GM12878 (cell line): ENCODE measurements around the gene CD58. TPM values are rescaled to one million over a fixed set of nuclear protein-coding genes. Genes with fewer than 3 reads are reported as not detected.

Source experiments
- ATAC-seq: fragments of 200-7000 bp; cut with Tn5 transposase; 3 replicates; pipeline ENCODE4 v1.9.1; 2020; ENCODE audit warnings: mild to moderate bottlenecking, moderate library complexity
- BruUV-seq: library from RNA; stranded (reverse); fragments of 400-500 nt; replicated peaks from 2 replicates; lab custom pipeline; 2021; lab: Mats Ljungman, UMichigan
- CTCF ChIA-PET: fragments of 300-600 bp; sonication (Branson Sonifier 250); formaldehyde crosslinking; extraction: SDS; loops from one replicate; lab custom pipeline; 2021; ENCODE audit warnings: inconsistent platforms; lab: Yijun Ruan, JAX
- POLR2A ChIA-PET: fragments of 350-600 bp; formaldehyde crosslinking; extraction: SDS; loops from one replicate; lab custom pipeline; 2021; ENCODE audit warnings: inconsistent platforms; lab: Charles Lee
- RAD21 ChIA-PET: fragments of 300-600 bp; sonication (Branson Sonifier 250); formaldehyde crosslinking; loops from one replicate; lab custom pipeline; 2023; ENCODE audit warnings: antibody characterized with exemption; ENCODE audit not compliant: unreplicated experiment; lab: Charles Lee
- SMC1A ChIA-PET: fragments of 300-600 bp; sonication (Branson Sonifier 250); formaldehyde crosslinking; loops from one replicate; lab custom pipeline; 2023; ENCODE audit not compliant: unreplicated experiment, uncharacterized antibody; lab: Charles Lee
- DNase-seq: peaks from one replicate; pipeline ENCODE4 v3.0.0-alpha.2; 2011; ENCODE audit warnings: low read depth, low spot score
- FAIRE-seq: peaks from 3 replicates; lab custom pipeline; 2011; peaks lifted over from hg19 to GRCh38; lab: Jason Lieb, UNC
- H2AFZ ChIP-seq: 2 replicates; pipeline ENCODE4 v1.6.0; 2011; ENCODE audit warnings: low read depth, low read length, control low read depth; ENCODE audit not compliant: control insufficient read depth
- H3K27ac ChIP-seq: 2 replicates; pipeline ENCODE4 v1.5.1; 2011; ENCODE audit warnings: control low read depth; ENCODE audit not compliant: control insufficient read depth, insufficient read depth
- H3K27me3 ChIP-seq, 2 experiments: replicated peaks in 1 of 2; 2 replicates each; pipeline versions ENCODE4 v1.6.0 to v1.6.1; 2011; ENCODE audit warnings: low read length in 1 of 2; ENCODE audit not compliant: control insufficient read depth in 2 of 2, insufficient read depth in 2 of 2
- H3K36me3 ChIP-seq, 2 experiments: 2 replicates each; pipeline ENCODE4 v1.5.1; 2011; ENCODE audit warnings: low read length in 1 of 2; ENCODE audit not compliant: control insufficient read depth in 2 of 2, insufficient read depth in 2 of 2
- H3K4me1 ChIP-seq: 2 replicates; pipeline ENCODE4 v1.6.1; 2011; ENCODE audit warnings: mild to moderate bottlenecking, low read length, moderate library complexity, mixed read lengths; ENCODE audit not compliant: control insufficient read depth, insufficient read depth
- H3K4me2 ChIP-seq: 2 replicates; pipeline ENCODE4 v1.6.0; 2011; ENCODE audit warnings: control low read depth; ENCODE audit not compliant: control insufficient read depth, insufficient read depth
- H3K4me3 ChIP-seq: fragments of 200-600 bp; sonication (generic); 2 replicates; pipeline ENCODE4 v1.5.1; 2016
- H3K79me2 ChIP-seq: 2 replicates; pipeline ENCODE4 v1.6.0; 2011; ENCODE audit warnings: low read length; ENCODE audit not compliant: control insufficient read depth, insufficient read depth
- H3K9ac ChIP-seq: 2 replicates; pipeline ENCODE4 v1.8.0; 2011; ENCODE audit warnings: low read length, control low read depth, mixed read lengths; ENCODE audit not compliant: control insufficient read depth, insufficient read depth
- H3K9me3 ChIP-seq: replicated peaks from 3 replicates; pipeline ENCODE4 v1.5.1; 2011; ENCODE audit warnings: mild to moderate bottlenecking, low read length; ENCODE audit not compliant: control insufficient read depth, insufficient read depth
- H4K20me1 ChIP-seq: 2 replicates; pipeline ENCODE4 v1.6.0; 2011; ENCODE audit not compliant: control insufficient read depth, insufficient read depth
- ATF7 ChIP-seq: fragments of 450-650 bp; IDR thresholded peaks from 2 replicates; pipeline ENCODE4 v1.6.1; 2016; ENCODE audit warnings: low read depth, mild to moderate bottlenecking
- CBFB ChIP-seq: IDR thresholded peaks from 2 replicates; pipeline ENCODE4 v1.6.1; 2016; ENCODE audit warnings: antibody characterized with exemption, low read depth
- CHD4 ChIP-seq: fragments of 200-600 bp; sonication (generic); IDR thresholded peaks from 2 replicates; pipeline ENCODE4 v1.6.1; 2016; ENCODE audit warnings: mild to moderate bottlenecking
- E2F4 ChIP-seq: IDR thresholded peaks from 2 replicates; pipeline ENCODE4 v1.6.1; 2012; ENCODE audit warnings: low read depth, low read length, improper control_type of control experiment
- HDAC6 ChIP-seq: fragments of 200-600 bp; sonication (generic); IDR thresholded peaks from one replicate; pipeline ENCODE4 v1.8.0; 2017; ENCODE audit warnings: antibody characterized with exemption; ENCODE audit not compliant: unreplicated experiment
- HDGF ChIP-seq: fragments of 450-650 bp; IDR thresholded peaks from 2 replicates; pipeline ENCODE4 v1.6.1; 2016; ENCODE audit warnings: antibody characterized with exemption
- IKZF1 ChIP-seq: fragments of 450-650 bp; conservative IDR thresholded peaks from 2 replicates; pipeline ENCODE4 v1.6.1; 2017; ENCODE audit warnings: antibody characterized with exemption, mild to moderate bottlenecking
- MYB ChIP-seq: fragments of 150-350 bp; IDR thresholded peaks from 2 replicates; pipeline ENCODE4 v1.6.1; 2014; ENCODE audit warnings: mild to moderate bottlenecking, low read depth, low read length, borderline replicate concordance
- POLR2AphosphoS5 ChIP-seq: IDR thresholded peaks from 2 replicates; pipeline ENCODE4 v1.6.1; 2011; ENCODE audit warnings: mild to moderate bottlenecking, low read length, inconsistent platforms
- SIN3A ChIP-seq: IDR thresholded peaks from 2 replicates; pipeline ENCODE4 v1.6.1; 2012; ENCODE audit warnings: low read depth, low read length, improper control_type of control experiment
- ZBTB11 ChIP-seq: fragments of 450-650 bp; formaldehyde crosslinking; IDR thresholded peaks from 2 replicates; pipeline ENCODE4 v1.5.0; 2022; ENCODE audit warnings: mild to moderate bottlenecking, missing genetic modification characterization
- WGBS: methylation state at CpG from one replicate; pipeline ENCODE4 v1.1.6; 2016; ENCODE audit warnings: low lambda C conversion rate; ENCODE audit not compliant: insufficient replicate concordance, insufficient coverage; ENCODE audit errors: missing lambda C conversion rate; 5-methylcytosine and 5-hydroxymethylcytosine counted together
- in situ Hi-C: fragments of 300-500 bp; cut with MboI; formaldehyde crosslinking; loops from 9 replicates; pipeline ENCODE4 v1.14.3; 2018; ENCODE audit warnings: mixed read lengths
- intact Hi-C: fragments of 100-400 bp; cut with micrococcal nuclease; formaldehyde crosslinking; loops from one replicate; pipeline ENCODE4 v1.14.2; 2022; ENCODE audit not compliant: unreplicated experiment
- polyA plus RNA-seq, 11 experiments: library from polyadenylated mRNA; depleted of rRNA in 4 of 11; unstranded in 6 of 11; stranded (reverse) in 5 of 11; fragments of >200 nt; fragmentation: Nextera tagmentation in 4 of 11; fragmentation: Illumina TruSeq in 1 of 11; extraction: Ambion mirVana in 4 of 11; extraction: Trizol in 1 of 11; gene quantifications; 1 replicate in 1 of 11; 2 replicates in 10 of 11; pipeline versions ENCODE4 v1.2.1 to v1.2.3, GENCODE V29; 2011 to 2016; ENCODE audit warnings: inconsistent platforms in 2 of 11, missing spikeins in 2 of 11, low read depth in 1 of 11
- total RNA-seq, 4 experiments: library from RNA; depleted of rRNA in 3 of 4; stranded (reverse); fragments of >200 nt in 3 of 4; fragmentation: Illumina TruSeq in 1 of 4; extraction: Trizol in 1 of 4; gene quantifications; 2 replicates each; pipeline versions ENCODE4 v1.2.1 to v1.2.3, GENCODE V29; 2013 to 2021
- TF ChIP-seq, protein P1 (sequence below): IDR thresholded peaks from 2 replicates; pipeline ENCODE4 v1.6.1; 2011; ENCODE audit warnings: mild to moderate bottlenecking, low read depth, low read length, moderate library complexity; ENCODE audit not compliant: insufficient replicate concordance
- TF ChIP-seq, protein P2 (sequence below): IDR thresholded peaks from 2 replicates; pipeline ENCODE4 v1.6.1; 2012; ENCODE audit warnings: improper control_type of control experiment, low read depth, low read length; ENCODE audit not compliant: insufficient replicate concordance

CD58 gene
- total and polyA plus RNA-seq, 10 of the 15 experiments (the other 5 are each of a cell fraction or from before 2014, with no cell fraction given) = 70.4 to 252 (median 129) TPM

- Histone ChIP-seq H4K20me1 (no peaks in the 10 kb centered on the region), H3K9ac (peak overlapping the region; percentile 75), H3K4me3 (peak overlapping the region; percentile 34), H3K27me3 (no peaks in the 10 kb centered on the region), H3K79me2 (peaks cover 92% of the 10 kb centered on the region), H3K36me3 (peaks cover 15 to 32% of the 10 kb centered on the region in 2 experiments), H3K27ac (peak overlapping the region; percentile 98), H2AFZ (no peak overlapping the region), H3K4me1 (peaks cover 72% of the 10 kb centered on the region), H3K4me2 (peak overlapping the region; percentile 85), H3K9me3 (no peaks in the 10 kb centered on the region)
- intact Hi-C loops = loop anchor here (1.0 kb wide), 1 partner anchor 11 kb away; no protein-coding TSS in a partner anchor
- in situ Hi-C loops = no loop called here
- CTCF ChIA-PET = interaction anchor here (1.2 to 3.5 kb wide), 6 partner anchors 11 to 51 kb away, joined by 4 to 22 read pairs (median 8); no protein-coding TSS in a partner anchor
- RAD21 ChIA-PET = interaction anchor here (0.8 to 2.7 kb wide), 7 partner anchors 12 to 188 kb away, joined by 3 to 20 read pairs (median 9); no protein-coding TSS in a partner anchor
- ATAC-seq = peak; percentile 31
- no peak for FAIRE-seq
- BruUV-seq = TSS peak; percentile 92
- DNase-seq = no peak
- SMC1A ChIA-PET = interaction anchor here (1.0 to 11.4 kb wide), 7 partner anchors 13 to 511 kb away, joined by 3 to 128 read pairs (median 5); no protein-coding TSS in a partner anchor
- WGBS = 44% methylated on average over 2 of the region's 2 CpGs
- POLR2A ChIA-PET = interaction anchor here (0.6 to 5.5 kb wide), 5 partner anchors 12 to 40 kb away, joined by 6 to 41 read pairs (median 16); no protein-coding TSS in a partner anchor
- TF ChIP-seq CHD4 = no peak
- TF ChIP-seq, protein P1, sequence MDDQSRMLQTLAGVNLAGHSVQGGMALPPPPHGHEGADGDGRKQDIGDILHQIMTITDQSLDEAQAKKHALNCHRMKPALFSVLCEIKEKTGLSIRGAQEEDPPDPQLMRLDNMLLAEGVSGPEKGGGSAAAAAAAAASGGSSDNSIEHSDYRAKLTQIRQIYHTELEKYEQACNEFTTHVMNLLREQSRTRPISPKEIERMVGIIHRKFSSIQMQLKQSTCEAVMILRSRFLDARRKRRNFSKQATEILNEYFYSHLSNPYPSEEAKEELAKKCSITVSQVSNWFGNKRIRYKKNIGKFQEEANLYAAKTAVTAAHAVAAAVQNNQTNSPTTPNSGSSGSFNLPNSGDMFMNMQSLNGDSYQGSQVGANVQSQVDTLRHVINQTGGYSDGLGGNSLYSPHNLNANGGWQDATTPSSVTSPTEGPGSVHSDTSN = no peak
- 0 out of 2 replicates have a peak, but pooled peaks have one; percentile 10 for TF ChIP-seq HDGF
- TF ChIP-seq ATF7 = no peak
- no peak for TF ChIP-seq SIN3A
- no peak for TF ChIP-seq IKZF1
- no peak for TF ChIP-seq ZBTB11
- TF ChIP-seq E2F4 = no peak
- 0 out of 2 replicates have a peak, but pooled peaks have one; percentile 49 for TF ChIP-seq POLR2AphosphoS5
- no peak for TF ChIP-seq MYB
- TF ChIP-seq, protein P2, sequence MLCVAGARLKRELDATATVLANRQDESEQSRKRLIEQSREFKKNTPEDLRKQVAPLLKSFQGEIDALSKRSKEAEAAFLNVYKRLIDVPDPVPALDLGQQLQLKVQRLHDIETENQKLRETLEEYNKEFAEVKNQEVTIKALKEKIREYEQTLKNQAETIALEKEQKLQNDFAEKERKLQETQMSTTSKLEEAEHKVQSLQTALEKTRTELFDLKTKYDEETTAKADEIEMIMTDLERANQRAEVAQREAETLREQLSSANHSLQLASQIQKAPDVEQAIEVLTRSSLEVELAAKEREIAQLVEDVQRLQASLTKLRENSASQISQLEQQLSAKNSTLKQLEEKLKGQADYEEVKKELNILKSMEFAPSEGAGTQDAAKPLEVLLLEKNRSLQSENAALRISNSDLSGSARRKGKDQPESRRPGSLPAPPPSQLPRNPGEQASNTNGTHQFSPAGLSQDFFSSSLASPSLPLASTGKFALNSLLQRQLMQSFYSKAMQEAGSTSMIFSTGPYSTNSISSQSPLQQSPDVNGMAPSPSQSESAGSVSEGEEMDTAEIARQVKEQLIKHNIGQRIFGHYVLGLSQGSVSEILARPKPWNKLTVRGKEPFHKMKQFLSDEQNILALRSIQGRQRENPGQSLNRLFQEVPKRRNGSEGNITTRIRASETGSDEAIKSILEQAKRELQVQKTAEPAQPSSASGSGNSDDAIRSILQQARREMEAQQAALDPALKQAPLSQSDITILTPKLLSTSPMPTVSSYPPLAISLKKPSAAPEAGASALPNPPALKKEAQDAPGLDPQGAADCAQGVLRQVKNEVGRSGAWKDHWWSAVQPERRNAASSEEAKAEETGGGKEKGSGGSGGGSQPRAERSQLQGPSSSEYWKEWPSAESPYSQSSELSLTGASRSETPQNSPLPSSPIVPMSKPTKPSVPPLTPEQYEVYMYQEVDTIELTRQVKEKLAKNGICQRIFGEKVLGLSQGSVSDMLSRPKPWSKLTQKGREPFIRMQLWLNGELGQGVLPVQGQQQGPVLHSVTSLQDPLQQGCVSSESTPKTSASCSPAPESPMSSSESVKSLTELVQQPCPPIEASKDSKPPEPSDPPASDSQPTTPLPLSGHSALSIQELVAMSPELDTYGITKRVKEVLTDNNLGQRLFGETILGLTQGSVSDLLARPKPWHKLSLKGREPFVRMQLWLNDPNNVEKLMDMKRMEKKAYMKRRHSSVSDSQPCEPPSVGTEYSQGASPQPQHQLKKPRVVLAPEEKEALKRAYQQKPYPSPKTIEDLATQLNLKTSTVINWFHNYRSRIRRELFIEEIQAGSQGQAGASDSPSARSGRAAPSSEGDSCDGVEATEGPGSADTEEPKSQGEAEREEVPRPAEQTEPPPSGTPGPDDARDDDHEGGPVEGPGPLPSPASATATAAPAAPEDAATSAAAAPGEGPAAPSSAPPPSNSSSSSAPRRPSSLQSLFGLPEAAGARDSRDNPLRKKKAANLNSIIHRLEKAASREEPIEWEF = peak; percentile 39
- no peak for TF ChIP-seq HDAC6
- TF ChIP-seq CBFB = no peak
Measured at GRCh38 chr1:116545359-116545705, 25.5 kb downstream of the CD58 start.
